Activated naive CD8-positive, alpha-beta T cell treated with anti-CD3 and anti-CD28 coated beads, Interleukin-2, amount 50 U/mL, for 16 hours (primary cell): ENCODE results near the gene C11orf21.
A peak's percentile ranks its signal among the peaks of the same experiment; 100 is the strongest.

ENCODE experiments used
- DNase-seq: peaks from one replicate; pipeline ENCODE4 v3.0.0-alpha.2; 2020; ENCODE audit warnings: low read depth, low spot score

Gene C11orf21

DNA sequence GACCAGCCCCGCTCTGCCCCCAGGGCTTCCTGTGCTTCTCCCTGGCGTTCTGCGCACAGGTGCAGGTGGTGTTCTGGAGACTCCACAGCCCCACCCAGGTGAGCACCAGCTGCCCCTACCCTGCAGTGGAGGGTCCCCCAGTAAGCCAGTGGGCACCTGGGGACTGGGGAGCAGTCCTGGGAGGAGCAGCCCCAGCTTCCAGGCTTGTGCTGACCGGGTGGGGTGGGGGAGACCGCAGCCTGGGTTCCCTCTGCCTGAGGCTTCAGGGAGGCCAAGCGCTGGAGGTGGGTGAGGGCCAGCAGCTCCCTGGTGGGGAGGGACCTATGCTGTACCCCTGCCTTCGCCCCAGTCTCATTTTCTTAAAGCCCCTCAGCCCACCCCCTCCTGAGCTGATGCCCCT, 7.0 kb upstream of the C11orf21 start:
- no peak for DNase-seq

DNA sequence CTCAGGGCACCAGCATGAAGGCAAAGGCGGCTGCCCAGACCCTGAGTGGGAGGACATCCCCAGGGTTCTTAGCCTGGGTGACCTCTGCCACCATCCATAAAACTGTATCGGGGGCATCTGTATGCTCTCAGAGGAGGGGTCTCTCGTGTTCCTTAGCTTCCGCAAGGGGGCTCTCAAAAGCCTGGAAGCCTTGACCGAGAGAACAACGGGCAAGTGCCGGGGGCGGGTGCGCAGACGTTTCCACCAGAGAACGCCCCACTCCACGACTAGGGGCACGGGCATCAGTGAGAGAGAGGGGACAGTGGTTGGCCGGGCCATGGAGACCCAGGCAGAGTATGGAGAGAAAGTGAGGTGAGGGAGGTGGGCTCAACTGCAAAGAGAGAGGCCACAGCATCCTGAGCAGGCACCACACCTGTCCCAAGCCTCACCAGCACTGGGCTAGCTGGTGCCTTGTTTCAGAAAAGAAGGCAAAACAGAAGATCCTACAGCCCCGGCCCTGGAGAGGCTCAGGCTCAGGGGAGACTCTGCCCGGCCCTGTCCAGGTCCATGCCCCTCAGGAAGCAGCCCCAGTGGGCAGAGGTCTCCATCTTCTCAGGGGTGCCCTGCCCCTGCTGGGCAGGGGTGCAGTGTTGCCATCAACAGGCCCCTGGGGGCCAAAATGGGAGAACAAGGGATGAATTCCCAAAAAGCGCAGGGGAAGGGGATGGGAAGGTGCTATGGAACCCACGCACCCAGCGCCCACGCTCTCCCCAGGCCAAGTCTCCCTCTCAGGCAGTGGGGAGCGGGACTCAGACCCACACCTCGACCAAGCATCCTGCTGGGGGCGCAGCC, 6.0 kb upstream of the C11orf21 start:
- no peak for DNase-seq

DNA sequence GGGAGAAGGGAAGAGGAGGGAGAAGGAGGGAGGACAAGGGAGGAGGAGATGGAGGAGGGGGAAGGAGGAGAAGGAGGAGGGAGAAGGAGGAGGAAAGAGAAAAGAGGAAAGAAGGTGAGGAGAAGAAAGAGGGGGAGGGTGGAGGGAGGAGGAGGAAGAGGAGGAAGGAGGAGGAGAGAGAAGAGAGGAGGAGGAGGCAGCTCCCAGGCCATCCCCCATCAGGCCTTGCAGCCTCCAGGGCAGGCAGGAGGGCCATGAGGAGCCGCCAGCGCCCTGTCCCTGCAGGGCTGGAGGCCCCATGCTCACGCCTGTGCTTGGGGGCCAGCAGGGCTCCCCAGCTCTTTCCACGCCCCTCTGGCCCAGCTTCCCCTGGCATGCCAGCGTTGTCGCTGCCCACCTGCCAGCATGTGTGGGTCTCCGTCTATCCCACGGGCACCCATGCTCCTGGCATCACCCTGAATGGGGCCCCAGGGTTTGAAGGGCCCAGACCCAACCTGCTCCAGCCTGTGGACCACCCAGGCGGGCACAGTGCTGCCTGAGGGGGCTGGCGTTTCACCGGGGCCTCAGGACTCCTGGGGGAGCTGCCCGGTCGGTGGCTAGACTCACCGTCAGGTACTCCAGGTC, 5.3 kb upstream of the C11orf21 start:
- DNase-seq = no peak

DNA sequence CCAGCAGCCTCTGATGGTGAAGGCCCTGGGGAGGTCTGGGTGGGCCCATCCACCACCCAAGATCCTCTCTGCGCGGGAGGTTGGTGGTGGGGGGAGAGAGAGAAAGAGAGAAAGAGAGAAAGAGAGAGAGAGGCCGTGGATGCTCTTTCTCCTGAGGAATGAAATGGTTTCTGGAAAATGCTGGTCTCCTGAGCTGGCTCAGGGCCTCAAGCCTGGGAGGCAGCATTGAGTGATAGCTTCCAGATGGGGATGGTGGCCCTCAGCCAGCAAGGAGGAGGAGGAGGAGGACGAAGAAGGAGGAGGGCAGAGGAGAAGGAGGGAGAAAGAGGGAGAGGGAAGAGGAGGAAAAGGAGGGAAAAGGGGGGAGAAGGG, 4.7 kb upstream of the C11orf21 start:
- no peak for DNase-seq

DNA sequence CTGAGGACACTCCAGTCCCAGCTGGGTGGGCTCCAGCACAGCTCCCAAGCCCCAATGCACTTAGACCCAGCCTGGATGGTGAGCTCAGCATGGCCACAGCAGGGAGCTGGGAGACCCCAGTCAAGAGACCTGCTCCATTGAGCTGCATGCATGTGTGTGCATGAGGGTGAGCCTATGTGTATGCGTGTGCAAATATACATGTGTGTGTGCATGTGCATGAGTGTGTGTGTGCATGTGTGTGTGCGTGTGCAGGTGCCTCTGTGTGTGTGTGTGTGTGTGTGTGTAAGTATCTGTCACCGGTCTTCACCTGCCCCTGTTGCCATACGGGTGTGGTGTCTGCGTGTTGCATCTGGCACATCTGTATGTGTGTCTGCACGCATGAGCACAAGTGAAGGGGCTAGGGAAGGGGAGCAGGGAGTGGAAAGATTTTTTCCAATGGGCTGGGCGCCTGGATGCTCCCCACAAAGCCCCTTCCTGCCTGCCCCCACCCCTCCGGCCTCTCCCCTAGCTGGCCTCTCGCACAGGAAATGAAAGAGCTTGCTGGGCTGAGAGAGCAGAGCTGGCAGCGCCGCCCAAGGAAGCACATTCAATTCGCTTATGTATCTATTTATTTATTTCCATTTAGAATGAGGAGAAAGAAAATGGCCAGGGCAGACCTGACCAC, 4.2 kb upstream of the C11orf21 start:
- no peak for DNase-seq

DNA sequence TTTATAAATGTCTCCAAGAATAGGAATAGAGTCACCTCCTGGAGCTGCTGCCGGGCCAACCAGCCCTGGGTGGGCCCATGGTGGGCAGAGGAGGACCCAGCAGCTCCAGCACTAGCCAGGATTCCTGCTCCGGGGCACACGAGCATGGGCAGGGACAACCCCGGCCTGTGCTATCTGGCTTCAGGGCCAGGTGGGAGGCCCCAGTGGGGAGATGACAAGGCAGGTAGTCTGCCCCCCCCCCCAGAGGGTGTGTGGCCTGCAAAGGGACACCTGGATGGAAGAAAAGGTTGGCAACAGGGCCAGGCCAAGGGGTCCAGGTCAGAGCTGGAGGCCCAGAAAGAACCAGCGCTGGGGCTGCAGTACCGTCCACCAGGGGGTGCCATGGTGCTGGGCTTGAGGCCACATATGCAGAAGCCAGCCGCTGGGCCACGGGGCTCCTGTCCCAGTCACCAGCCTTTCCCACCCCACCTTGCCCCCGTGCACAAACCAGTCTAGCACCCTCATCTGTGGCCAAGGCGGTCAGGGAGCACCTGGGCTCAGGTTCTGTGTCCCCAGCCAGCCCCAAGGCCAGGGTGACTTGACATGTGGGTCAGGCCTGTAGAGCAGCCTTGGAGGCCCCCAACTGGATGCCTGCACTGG, 3.5 kb upstream of the C11orf21 start:
- DNase-seq = peak; percentile 78

DNA sequence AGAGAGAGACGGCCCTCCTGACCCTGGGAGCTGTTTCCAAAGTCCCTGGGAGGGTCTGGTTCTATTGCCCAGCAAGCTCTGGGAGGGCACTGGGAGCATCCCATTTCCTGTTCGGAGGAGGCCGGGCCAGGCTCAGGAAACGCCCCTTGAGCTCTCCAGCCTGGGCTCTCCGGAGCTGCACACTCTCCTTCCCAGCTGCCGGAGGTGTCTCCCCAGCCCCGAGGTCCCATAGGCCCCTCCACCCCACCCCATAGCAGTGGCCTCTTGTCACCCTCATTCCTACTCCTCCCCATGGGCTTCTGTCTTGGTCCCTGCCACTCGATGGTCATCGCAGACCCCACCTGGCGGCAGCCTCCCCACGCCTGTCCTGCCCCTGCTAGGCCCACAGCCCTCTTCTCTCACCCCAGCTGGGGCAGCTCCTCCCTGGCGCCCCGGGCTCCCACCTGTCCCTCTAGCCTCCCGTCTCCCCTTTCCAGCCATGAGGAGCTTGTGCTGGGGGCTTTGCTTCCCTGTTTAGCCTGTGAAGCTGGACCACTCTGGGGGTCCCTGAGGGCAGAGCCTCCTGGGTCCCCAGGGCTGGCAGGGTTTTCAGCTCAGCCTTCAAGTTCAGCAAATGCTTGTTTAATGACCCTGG, 2.9 kb upstream of the C11orf21 start:
- no peak for DNase-seq

DNA sequence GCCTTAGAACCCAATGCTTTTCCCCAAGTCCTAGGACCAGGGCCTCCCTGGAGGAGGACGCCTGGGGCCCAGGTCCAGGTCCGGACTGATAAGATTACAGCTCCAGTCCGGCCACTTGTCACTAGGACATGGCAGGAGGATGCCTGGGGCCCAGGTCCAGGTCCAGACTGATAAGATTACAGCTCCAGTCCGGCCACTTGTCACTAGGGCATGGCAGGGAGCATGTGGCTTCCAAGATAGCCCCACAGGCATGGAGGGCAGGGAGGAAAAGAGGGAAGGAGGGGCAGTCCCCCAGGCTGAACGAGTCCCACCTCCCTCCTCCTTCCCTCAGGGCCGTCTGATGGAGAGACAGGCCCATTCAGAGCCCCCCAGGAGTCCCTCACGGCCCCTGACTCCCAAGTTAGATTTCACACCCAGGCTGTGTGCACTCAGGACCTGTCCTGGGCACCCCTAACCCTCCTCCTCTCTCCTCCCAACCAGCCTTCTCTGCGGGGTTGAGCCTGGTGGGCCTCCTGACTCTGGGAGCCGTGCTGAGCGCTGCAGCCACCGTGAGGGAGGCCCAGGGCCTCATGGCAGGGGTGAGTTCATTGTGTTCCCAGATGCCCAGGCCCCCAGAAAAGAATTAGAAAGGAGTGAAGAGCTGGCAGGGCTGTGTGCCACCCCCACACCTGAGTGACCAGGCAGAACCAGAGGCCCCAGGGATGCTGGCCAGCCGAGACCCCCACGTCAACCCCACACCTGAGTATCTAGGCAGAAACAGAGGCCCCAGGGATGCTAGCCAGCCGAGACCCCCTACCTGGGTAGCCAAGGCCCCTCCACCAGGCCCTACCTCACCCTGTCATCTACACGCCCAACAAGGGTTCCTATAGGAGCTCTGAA, 2.1 kb upstream of the C11orf21 start:
- DNase-seq = no peak

DNA sequence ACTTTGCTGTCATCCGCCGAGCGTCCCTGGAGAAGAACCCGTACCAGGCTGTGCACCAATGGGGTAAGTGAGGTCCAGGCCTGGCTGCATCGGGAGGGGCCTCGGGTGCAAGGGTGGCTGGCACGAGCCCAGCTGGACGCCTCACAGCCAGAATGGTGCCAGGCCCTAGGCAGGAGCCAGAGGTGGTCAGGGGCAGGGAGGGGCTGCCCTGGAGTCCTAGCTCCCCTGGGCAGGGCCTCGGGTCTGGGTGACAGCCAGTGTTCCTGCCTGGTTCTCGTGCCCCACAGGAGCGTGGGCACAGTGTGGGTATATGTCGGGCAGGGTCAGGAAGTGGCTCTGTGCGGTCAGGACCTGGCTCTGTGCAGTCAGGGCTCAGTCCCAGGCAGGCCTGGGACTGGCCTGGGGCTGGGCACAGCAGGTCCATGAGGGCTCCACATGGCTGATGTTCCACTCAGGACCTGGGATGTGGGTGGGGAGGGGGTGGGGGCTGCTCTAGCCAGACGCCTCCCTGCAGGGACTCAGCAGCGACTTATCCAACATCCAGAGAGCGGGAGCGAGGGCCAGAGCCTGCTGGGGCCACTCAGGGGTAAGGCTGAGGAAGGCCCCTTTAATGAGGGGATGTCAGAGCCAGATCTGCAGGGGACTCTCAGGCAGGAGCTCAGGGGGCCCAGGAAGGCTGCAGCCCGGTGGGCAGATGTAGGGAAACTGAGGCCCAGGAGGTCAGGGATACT, 1.3 kb upstream of the C11orf21 start:
- DNase-seq = no peak

DNA sequence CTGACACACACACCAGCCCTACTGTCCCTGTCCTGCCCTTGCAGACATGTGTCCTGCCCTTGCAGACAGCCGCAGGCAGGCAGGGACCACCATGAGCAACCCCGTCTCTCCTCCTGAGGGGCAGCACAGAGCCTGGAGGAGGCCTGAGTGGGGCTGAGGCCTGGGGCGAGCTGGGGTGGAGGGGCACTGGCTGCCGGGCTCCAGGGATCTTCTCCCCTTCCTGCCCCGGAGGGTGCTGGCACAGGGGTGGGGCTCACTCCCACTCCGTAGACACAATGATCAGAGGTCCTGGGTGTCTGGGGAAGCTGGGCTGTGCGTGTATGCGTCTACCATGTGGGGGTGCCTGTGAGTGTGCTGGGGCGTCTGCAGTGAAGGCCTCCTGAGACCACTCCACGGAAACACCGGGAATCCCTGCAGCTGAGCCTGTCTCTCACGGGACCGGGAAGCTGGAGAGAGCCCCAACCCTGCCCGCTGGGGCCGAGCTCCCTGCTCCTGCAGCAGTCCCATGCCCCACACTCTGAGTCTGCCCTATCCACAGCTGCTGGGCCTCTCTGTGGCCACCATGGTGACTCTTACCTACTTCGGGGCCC, 683 bp upstream of the C11orf21 start:
- DNase-seq = no peak

DNA sequence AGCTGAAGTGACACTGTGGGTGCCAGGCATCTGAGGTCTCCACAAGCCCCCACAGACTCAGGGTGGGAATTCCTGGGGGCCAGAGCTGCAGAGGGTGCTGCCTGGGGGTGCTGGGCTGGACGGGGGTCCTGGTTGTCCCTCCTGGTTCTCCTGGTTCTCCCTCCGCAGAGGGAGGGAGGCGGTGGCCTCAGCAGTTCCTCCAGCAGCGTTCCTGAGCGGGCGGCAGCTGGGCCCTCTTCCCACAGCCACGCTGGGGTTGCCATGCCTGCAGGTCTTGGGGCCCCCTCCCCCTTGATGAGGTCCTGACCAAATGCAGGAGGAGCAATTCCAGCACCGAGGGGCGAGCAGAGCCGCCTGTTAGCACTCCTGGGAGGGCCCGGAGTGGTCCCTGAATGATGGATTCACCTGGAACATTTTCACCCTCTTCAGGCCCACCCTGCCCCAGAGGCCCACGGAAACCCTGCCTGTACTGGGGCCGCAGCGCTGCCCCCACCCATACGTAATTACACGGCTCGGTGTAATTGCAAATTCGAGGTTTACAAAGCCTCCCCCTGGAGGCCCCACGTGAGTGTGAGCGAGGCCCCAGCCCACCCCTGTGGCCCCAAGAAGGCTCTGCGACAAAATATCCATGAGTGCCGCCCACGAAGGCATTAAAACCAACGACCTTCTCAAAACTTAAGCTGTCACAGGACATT, 635 bp downstream of the C11orf21 start:
- DNase-seq = no peak

DNA sequence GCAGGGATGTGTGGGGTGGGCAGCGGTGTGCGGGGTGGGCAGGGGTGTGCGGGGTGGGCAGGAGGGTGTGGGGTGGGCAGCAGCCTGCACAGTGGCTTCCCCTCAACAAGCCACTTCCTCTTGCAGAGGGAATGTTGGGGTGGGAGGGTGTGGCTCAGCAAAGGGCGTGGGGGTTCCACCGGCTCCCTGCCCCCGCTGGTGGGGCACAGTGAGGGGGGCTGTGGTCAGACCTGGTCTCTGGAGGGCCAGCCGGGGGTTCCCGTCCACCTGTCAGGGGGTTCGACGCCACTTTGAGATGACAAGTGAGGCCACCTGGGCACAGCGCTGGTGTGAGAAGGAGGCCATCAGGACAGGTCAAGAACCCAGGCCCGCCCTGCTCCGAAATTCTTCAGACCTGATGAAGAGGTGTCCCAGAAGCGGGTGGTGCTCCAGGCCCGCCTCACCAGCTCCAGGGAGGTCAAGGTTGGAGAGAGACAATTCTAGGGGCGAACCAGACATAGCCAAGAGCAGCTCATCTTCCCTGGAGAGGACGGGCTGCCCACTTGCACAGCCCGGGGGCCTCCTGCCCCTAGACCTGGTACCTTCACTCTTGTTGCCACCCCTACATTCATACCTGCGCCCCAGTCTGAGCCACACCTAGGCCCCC, 1.3 kb downstream of the C11orf21 start:
- no peak for DNase-seq

DNA sequence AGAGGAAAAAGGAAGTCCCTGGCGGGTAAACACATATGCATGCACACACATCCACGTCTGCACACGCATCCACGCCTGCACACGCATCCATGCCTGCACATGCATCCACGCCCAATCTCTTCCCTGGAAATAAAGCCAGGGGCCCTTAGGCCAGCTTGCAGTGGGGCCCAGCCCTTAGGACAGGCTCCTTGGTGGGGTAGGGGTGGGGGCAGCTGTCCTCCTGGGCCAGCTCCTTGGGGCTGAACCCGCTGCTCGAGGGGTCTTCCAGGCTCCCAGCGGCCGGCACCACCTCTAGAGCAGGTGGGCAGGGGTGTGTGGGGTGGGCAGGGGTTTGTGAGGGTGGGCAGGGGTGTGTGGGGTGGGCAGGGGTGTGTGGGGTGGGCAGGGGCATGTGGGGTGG, 1.9 kb downstream of the C11orf21 start:
- no peak for DNase-seq

DNA sequence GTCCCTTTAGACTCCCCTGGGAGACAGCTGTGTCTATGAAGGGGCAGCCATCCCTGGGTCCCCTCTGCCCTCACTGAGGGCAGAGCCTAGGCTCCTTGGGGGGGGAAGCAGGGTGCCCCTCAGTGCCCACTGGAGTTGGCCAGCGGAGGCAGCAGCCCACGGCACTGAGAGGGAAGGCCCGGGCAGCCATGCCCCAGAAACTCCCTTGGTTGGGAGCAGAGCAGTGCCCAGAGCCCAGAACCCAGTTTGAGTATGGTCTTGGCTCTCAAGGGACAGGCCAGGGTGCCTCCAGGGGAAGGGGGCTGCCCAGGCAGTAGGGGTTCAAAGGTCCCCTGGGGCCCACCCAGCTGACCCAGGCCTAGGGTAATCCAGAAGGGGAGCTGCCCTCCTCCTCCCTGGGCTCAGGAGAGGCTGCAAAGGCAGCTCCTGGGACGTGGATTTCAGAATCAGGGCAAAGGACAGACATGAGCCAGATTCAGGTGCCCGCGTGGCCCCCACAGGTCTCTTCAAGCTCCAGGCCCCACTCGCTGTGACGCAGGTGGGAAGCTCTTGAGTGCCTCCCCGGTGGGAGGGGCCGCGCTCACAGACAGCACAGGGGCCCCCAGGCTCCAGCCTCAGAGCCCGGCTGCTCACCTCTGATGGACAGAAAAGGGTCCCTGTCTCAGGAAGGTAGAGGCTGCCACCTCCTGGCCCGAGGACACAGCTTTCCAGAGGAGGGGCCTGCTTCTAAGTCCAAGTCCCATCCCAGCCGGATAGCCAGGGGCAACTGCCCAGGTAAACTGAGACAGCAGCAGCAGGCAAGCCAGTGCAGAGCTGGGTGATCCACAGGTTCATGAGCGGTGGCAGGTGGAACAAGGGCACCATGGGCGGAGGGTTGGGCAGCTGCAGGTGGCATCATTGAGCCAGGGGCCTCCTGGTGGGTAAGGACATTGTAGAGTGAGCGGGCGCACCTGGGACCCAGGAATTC, 2.6 kb downstream of the C11orf21 start:
- DNase-seq = no peak

DNA sequence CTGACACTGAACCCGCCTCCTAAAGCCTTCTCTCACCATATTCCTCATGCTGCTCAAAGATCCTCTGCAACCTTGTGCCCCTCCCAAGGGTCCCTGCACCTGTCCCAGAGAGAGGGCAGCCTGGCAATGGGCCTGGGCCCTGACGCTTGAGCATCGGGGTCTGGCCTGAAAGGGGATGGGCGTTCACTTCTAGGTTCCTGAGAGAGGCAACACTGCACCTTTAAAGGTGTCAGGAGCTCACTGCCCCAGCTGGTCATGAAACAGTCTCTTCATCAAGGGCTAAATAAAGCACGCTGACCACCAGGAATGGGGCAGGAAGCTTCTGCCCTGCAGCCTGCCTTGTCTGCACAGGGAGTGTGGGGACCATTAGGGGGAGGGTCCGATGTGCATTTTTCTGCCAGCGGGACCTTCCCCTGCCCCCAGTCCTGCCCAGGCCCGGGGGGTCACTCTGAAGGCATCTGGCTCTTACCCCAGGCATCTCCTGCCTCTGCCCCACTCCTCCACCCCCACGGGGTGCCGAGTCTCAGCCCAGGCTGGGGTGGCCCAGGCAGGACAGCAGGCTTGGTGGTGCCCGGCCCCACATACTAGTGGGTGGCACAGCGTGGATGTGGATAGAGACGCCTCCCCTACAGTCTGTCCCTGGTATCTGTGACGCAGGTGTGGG, 3.5 kb downstream of the C11orf21 start:
- DNase-seq = no peak

DNA sequence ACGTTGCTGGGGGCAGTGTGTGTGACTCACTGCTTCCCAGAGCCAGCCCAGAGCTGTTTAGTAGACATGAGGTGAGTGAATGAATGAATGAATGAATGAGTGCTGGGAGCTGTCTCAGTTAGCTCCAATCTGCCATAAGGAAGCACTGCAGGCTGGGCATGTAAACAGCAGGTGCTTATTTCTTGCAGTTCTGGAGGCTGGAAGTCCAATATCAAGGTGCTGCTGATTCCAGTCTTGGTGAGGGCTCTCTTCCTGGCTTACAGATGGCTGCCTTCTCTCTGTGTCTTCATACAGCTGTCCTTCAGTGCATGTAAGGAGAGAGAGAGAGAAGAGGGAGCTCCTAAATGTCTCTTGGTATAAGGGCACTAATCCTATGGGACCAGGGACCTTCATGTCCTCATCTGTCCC, 4.1 kb downstream of the C11orf21 start:
- DNase-seq = no peak
